GM10266 (cell line): ENCODE results near the gene FZD2.
"Not testable (repeated sequence)": the region's sequence is repeated elsewhere in the genome, so short reads cannot be mapped to it uniquely, and the experiment has no call there.

Source experiments
- DNase-seq: peaks from one replicate; pipeline ENCODE4 v3.0.0; 2012; ENCODE audit errors: extremely low spot score
- TF ChIP-seq, protein P1 (sequence below): IDR thresholded peaks from 2 replicates; pipeline ENCODE4 v1.5.1; 2012; ENCODE audit warnings: mild to moderate bottlenecking, low read depth; ENCODE audit not compliant: control insufficient read depth, insufficient read depth; ENCODE audit errors: missing control alignments

The FZD2 gene

DNA sequence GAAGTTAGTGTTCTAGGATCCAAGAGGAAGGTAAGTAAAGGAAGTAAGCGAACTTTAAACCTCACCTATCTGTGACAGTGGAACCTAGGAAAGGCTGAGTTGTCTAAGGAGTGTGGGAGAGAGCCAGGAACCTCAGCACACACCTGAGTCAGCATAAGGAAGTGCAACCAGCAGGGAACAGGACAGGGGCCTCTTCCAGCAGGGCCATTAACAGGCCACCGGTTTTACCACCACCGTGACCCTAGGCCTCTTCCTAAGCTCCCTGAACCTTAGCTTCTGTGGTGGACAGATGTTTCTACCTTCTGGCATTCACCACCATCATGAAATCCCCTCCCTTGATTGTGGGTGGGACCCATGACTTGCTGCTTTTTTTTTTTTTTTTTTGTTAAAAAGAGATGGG, 27.4 kb upstream of the FZD2 start:
- TF ChIP-seq, protein P1, sequence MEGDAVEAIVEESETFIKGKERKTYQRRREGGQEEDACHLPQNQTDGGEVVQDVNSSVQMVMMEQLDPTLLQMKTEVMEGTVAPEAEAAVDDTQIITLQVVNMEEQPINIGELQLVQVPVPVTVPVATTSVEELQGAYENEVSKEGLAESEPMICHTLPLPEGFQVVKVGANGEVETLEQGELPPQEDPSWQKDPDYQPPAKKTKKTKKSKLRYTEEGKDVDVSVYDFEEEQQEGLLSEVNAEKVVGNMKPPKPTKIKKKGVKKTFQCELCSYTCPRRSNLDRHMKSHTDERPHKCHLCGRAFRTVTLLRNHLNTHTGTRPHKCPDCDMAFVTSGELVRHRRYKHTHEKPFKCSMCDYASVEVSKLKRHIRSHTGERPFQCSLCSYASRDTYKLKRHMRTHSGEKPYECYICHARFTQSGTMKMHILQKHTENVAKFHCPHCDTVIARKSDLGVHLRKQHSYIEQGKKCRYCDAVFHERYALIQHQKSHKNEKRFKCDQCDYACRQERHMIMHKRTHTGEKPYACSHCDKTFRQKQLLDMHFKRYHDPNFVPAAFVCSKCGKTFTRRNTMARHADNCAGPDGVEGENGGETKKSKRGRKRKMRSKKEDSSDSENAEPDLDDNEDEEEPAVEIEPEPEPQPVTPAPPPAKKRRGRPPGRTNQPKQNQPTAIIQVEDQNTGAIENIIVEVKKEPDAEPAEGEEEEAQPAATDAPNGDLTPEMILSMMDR = no peak
- no peak for DNase-seq

DNA sequence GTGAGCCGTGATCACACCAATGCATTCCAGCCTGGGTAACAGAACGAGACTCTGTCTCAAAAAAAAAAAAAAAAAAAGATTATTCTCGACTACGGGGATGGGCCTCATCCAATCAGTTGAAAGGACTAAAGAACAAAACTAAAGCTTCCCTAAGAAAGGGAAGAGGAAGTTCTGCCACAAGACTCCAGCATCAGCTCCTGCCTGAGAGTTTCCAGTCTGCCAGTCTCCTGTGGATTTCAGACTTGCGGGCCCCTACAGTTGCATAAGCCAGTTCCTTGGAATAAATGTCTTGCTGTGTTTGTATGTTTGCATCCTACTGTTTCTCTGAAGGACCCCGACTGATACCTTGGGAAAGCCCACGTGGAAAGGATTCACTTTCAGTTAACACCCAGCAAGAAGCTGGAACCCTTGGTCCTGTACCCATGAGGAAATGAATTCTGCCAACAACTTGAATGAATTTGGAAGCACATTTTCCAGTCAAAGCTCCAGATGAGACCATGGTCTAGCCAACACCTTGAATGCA, 26.3 kb upstream of the FZD2 start:
- DNase-seq = no peak
- TF ChIP-seq, protein P1 = no peak

DNA sequence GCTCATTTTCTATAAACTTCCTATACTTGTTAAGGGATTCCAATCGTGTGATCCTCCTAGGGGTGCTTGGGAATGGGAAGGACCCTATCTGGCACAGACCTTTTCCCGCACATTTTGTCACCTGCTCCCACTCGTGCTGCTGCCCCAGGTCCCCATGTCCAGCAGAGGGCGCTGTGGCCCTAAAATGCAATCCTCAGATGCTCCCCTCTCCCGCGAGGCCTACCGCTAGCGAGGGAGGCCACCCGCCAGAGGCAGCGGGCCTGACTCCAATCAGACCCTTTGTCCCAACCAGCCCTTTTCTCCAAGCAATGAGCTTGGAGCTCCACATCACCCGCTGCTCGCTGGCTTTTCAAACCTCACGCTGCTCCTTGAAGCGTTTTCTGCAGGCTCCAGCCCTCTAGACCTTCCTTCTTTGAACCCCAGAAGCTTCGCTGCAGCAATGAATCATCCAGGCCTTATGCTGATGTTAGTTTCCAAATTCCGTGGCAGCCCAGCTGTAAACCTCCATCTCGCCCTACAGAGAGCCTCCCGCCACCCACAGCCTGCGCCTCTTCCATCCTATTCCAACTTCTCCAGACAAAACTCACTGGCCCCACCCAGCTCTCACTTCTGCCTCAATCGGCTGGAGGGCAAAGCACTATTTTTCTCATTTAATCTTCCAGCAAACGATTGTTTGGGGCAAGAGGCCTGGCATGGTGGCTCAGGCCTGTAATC, 23.6 kb upstream of the FZD2 start:
- DNase-seq = peak; percentile 92
- TF ChIP-seq, protein P1 = peak; percentile 96

DNA sequence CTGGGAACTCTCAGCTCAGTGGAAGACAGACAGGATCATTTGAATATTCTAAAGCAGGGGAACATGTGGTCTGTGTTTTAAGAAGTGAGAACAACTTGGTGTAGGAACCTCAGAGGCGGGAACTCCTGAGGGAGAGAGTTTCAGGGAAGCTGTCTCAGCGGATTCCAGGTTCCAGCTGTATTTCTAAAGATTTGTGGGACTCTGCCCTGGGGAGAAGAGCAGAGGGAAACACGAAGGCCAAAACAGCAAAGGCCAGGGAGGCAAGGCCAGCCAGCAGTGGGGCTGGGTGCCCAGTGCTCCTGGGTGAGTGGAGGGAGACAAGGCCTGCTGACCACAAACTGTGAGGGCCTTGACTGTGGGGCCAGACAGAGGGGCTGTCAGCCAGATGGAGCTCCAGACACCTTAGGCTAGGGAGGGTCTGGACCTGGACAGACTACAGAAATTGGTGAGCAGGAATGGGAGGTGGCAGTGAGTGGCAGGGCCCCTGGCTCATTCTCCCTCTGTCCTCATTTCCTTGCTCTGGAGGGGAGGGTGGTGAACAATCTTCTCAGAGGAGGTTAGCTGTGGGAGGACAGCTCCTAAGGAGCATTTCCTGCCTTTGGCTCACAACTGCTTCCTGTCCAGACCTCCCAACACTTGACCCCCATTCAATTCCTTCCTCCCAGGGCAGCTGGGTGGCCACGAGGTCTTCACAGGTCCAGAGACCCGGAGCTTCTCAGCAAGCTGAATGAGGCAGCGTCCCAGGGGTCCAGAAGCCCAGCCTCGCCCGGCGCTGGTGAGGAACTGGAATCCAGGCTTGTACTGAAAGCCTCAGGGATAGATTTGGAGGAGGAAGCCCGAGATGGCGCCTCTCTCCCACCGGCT, 21.0 kb upstream of the FZD2 start:
- TF ChIP-seq, protein P1 = no peak
- no peak for DNase-seq

DNA sequence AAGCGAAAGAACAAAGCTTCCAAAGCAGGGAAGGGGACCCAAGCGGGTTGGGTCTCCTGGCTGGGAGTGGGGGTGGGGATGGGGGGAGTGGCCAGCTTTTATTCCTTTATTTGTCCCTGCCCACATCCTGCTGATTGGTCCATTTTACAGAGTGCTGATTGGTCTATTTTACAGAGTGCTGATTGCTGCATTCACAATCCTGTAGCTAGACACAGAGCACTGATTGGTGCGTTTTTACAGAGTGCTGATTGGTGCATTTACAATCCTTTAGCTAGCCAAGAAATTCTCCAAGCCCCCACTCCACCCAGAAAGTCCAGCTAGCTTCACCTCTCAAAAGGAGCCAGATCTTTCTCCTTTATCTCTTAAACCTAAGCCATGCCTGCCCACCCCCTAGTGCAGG, 19.4 kb upstream of the FZD2 start:
- not testable (repeated sequence) for DNase-seq

DNA sequence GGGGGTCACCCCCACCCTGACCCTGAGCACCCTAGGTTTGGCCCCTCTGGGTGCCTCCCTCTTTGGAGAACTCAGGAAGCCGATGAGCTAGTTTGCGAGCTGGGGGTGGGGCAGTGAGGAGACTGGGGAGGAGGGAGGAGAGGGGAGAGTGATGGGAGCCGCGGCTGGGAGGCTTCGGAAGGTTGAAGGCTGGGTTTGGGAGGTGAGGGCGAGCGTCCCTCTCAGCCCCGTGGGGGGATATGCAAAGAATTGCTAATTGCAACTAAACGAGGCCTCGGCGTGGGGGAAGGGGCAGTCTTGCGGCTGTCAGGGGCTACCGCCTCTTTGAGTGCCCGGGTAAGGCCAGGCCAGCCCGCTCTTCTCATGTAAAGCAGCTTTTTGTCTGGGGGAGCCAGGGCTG, 17.6 kb upstream of the FZD2 start:
- DNase-seq = no peak
- TF ChIP-seq, protein P1 = no peak

DNA sequence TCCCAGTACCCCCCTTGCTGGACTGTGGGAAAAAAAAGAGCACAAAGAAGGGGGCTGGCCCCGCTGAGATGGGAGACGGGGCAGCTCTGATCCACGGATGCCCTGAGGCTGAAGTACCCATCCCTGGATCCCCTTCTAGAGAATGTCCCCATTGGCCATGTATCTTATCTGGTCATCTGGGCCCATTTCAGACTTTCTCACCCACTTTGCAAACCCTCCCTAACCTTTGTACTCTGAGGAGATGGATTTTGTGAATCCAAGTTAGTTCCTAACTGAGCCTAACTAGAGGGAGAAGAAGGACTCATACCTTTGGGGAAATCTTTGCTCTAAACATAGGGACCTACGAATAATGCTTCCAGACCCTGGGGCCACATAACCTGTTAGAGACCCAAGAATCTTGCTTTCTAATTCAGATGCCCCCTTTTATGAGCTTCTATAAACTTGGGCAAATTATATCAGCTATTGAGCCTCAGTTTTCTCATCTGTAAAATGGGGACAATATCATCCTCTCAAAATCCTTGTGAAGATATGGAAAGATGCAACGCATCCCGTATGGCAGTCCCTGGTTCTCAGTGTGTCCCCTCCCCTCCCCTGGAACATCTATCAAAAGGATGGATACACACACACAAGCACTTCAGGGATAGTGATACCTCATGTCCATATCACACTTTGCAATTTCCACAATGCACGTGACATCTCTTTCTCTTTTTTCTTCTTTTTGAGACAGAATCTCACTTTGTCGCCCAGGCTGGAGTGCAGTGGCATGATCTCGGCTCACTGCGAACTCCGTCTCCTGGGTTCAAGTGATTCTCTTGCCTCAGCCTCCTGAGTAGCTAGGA, 16.8 kb upstream of the FZD2 start:
- TF ChIP-seq, protein P1 = no peak
- DNase-seq = no peak
